GM23248 (cell line): ENCODE results near the gene ATP5F1B.

Experiments
- EZH2 ChIP-seq: fragments of 200-600 bp; sonication (generic); IDR thresholded peaks from 2 replicates; pipeline ENCODE4 v1.6.1; 2018; ENCODE audit warnings: antibody characterized with exemption, mild to moderate bottlenecking; ENCODE audit not compliant: insufficient read depth, poor library complexity, severe bottlenecking
- EZH2phosphoT487 ChIP-seq: fragments of 200-600 bp; sonication (generic); IDR thresholded peaks from 2 replicates; pipeline ENCODE4 v1.6.1; 2018; ENCODE audit warnings: antibody characterized with exemption, moderate library complexity, mild to moderate bottlenecking, low read depth; ENCODE audit not compliant: insufficient read depth

DNA sequence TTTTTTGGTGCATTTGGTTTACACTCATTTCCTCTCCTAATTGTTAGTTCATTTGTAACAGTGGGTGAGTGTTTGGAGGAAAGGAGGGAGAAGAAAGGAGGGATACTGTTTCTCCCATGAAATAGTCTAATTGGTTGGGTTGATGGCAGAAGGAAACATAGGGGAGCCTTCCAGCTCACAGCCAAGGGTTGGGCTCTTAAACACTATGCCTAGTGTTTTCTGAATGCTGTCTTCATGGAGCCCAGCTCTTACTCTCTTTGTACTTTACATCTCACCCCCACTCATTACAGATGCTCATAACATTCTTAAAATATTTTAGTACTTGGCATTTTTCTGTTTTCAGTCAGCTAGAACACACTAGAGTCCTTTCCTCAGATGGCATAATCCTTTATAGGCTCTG, 53.8 kb downstream of the ATP5F1B start:
- TF ChIP-seq EZH2 (no peak), EZH2phosphoT487 (no peak)
